WTC11 (cell line): Measurements from ENCODE around the gene SORCS1. TPM values are rescaled to one million over a fixed set of nuclear protein-coding genes. Genes with fewer than 3 reads are reported as not detected.

Source experiments
- ATAC-seq: fragments of 200-7000 bp; cut with Tn5 transposase; 2 replicates; pipeline ENCODE4 v1.10.0; 2021; ENCODE audit warnings: mild to moderate bottlenecking, moderate library complexity
- CTCF ChIA-PET: fragments of 300-600 bp; sonication (Branson Sonifier 250); formaldehyde crosslinking; loops from one replicate; lab custom pipeline; 2021; ENCODE audit warnings: antibody characterized with exemption; lab: Charles Lee
- POLR2A ChIA-PET: fragments of 350-600 bp; sonication (Branson Sonifier 250); formaldehyde crosslinking; loops from one replicate; lab custom pipeline; 2021; ENCODE audit warnings: antibody characterized with exemption; lab: Charles Lee
- DNase-seq: peaks from one replicate; pipeline ENCODE4 v3.0.0; 2021; ENCODE audit warnings: low spot score
- H3K27ac Mint-ChIP-seq: 2 replicates; pipeline ENCODE4 v1.8.0; 2021; ENCODE audit warnings: mixed read lengths
- H3K27me3 Mint-ChIP-seq: 2 replicates; pipeline ENCODE4 v1.8.0; 2021; ENCODE audit warnings: low read depth, mild to moderate bottlenecking, moderate library complexity, mixed read lengths
- H3K36me3 Mint-ChIP-seq: 2 replicates; pipeline ENCODE4 v1.8.0; 2021; ENCODE audit warnings: mixed read lengths
- H3K4me1 Mint-ChIP-seq: 2 replicates; pipeline ENCODE4 v1.8.0; 2022; ENCODE audit warnings: mixed read lengths
- H3K4me3 Mint-ChIP-seq: 2 replicates; pipeline ENCODE4 v1.8.0; 2021; ENCODE audit warnings: mild to moderate bottlenecking, moderate library complexity, mixed read lengths
- H3K9me3 Mint-ChIP-seq: 2 replicates; pipeline ENCODE4 v1.8.0; 2021; ENCODE audit warnings: mixed read lengths
- ATF6 ChIP-seq: sonication (generic); formaldehyde crosslinking; IDR thresholded peaks from 2 replicates; pipeline ENCODE4 v1.8.1; 2023; ENCODE audit warnings: mild to moderate bottlenecking, missing genetic modification reagents
- CREB1 ChIP-seq: sonication (generic); formaldehyde crosslinking; IDR thresholded peaks from 2 replicates; pipeline ENCODE4 v1.8.0; 2023; ENCODE audit warnings: mild to moderate bottlenecking, missing genetic modification reagents
- CREM ChIP-seq: sonication (generic); formaldehyde crosslinking; IDR thresholded peaks from 2 replicates; pipeline ENCODE4 v1.8.1; 2022; ENCODE audit warnings: mild to moderate bottlenecking, missing genetic modification reagents, moderate library complexity
- E2F4 ChIP-seq: sonication (generic); formaldehyde crosslinking; IDR thresholded peaks from 2 replicates; pipeline ENCODE4 v1.8.1; 2022; ENCODE audit warnings: low read depth, mild to moderate bottlenecking, moderate library complexity, missing genetic modification reagents, borderline replicate concordance
- E2F5 ChIP-seq: sonication (generic); formaldehyde crosslinking; IDR thresholded peaks from 2 replicates; pipeline ENCODE4 v1.8.1; 2022; ENCODE audit warnings: mild to moderate bottlenecking, moderate library complexity, missing genetic modification reagents
- FOXK1 ChIP-seq: sonication (generic); formaldehyde crosslinking; IDR thresholded peaks from 2 replicates; pipeline ENCODE4 v1.8.0; 2022; ENCODE audit warnings: mild to moderate bottlenecking, moderate library complexity, missing genetic modification reagents
- GABPB1 ChIP-seq: sonication (generic); formaldehyde crosslinking; IDR thresholded peaks from 2 replicates; pipeline ENCODE4 v1.8.1; 2023; ENCODE audit warnings: mild to moderate bottlenecking, missing genetic modification reagents
- GRHL2 ChIP-seq: fragments of 250-450 bp; sonication (Bioruptor Pico); IDR thresholded peaks from 2 replicates; pipeline ENCODE4 v1.8.0; 2022; ENCODE audit warnings: mild to moderate bottlenecking, moderate library complexity; ENCODE audit not compliant: insufficient replicate concordance, severe bottlenecking
- GTF2I ChIP-seq: fragments of 250-450 bp; sonication (Bioruptor Pico); conservative IDR thresholded peaks from 2 replicates; pipeline ENCODE4 v1.4.0; 2021; ENCODE audit warnings: mild to moderate bottlenecking
- HMGA2 ChIP-seq: fragments of 250-450 bp; sonication (Bioruptor Pico); IDR thresholded peaks from 2 replicates; pipeline ENCODE4 v1.4.0; 2021; ENCODE audit warnings: mild to moderate bottlenecking, moderate library complexity
- IRF2 ChIP-seq: sonication (generic); formaldehyde crosslinking; IDR thresholded peaks from 2 replicates; pipeline ENCODE4 v1.8.0; 2022; ENCODE audit warnings: low read depth, missing genetic modification reagents, borderline replicate concordance
- JUN ChIP-seq: sonication (generic); formaldehyde crosslinking; IDR thresholded peaks from 2 replicates; pipeline ENCODE4 v1.8.0; 2023; ENCODE audit warnings: mild to moderate bottlenecking, missing genetic modification reagents
- MXD4 ChIP-seq: fragments of 250-450 bp; sonication (Bioruptor Pico); IDR thresholded peaks from 2 replicates; pipeline ENCODE4 v1.8.0; 2021; ENCODE audit warnings: mild to moderate bottlenecking, moderate library complexity, borderline replicate concordance
- NFE2L1 ChIP-seq: sonication (generic); formaldehyde crosslinking; IDR thresholded peaks from 2 replicates; pipeline ENCODE4 v1.8.1; 2023; ENCODE audit warnings: missing genetic modification reagents
- NR3C1 ChIP-seq: sonication (generic); formaldehyde crosslinking; conservative IDR thresholded peaks from 2 replicates; pipeline ENCODE4 v1.8.1; 2023; ENCODE audit warnings: low read depth, mild to moderate bottlenecking, missing genetic modification reagents
- PRDM15 ChIP-seq: sonication (generic); formaldehyde crosslinking; IDR thresholded peaks from 2 replicates; pipeline ENCODE4 v1.8.0; 2022; ENCODE audit warnings: missing genetic modification reagents
- PRRX2 ChIP-seq: fragments of 250-450 bp; sonication (Bioruptor Pico); IDR thresholded peaks from 2 replicates; pipeline ENCODE4 v1.8.0; 2021; ENCODE audit warnings: mild to moderate bottlenecking
- RELA ChIP-seq: sonication (generic); formaldehyde crosslinking; IDR thresholded peaks from 2 replicates; pipeline ENCODE4 v1.8.1; 2022; ENCODE audit warnings: missing genetic modification reagents, mild to moderate bottlenecking, borderline replicate concordance
- TEAD1 ChIP-seq: sonication (generic); formaldehyde crosslinking; IDR thresholded peaks from 2 replicates; pipeline ENCODE4 v1.8.0; 2022; ENCODE audit warnings: mild to moderate bottlenecking, missing genetic modification reagents
- ZBTB43 ChIP-seq: sonication (generic); formaldehyde crosslinking; IDR thresholded peaks from 2 replicates; pipeline ENCODE4 v1.8.1; 2023; ENCODE audit warnings: mild to moderate bottlenecking, missing genetic modification reagents
- ZNF121 ChIP-seq: sonication (generic); formaldehyde crosslinking; IDR thresholded peaks from 2 replicates; pipeline ENCODE4 v1.8.0; 2023; ENCODE audit warnings: missing genetic modification reagents
- ZNF423 ChIP-seq: fragments of 250-450 bp; sonication (Bioruptor Pico); IDR thresholded peaks from 2 replicates; pipeline ENCODE4 v2.1.2; 2022; ENCODE audit warnings: mild to moderate bottlenecking, moderate library complexity
- ZNF532 ChIP-seq: fragments of 250-450 bp; sonication (Bioruptor Pico); IDR thresholded peaks from 2 replicates; pipeline ENCODE4 v1.9.0; 2021; ENCODE audit warnings: mild to moderate bottlenecking, borderline replicate concordance
- total RNA-seq: library from RNA; stranded (reverse); gene quantifications from 3 replicates; pipeline ENCODE4 v1.2.3, GENCODE V29; 2021

Gene SORCS1
- total RNA-seq, 1 experiment from 2014 or later = 3.3 TPM

- TF ChIP-seq ZBTB43 (CRISPR knock-in tag) (no peak), FOXK1 (CRISPR knock-in tag) (no peak), ZNF532 (CRISPR knock-in tag) (no peak), GTF2I (CRISPR knock-in tag) (no peak), TEAD1 (CRISPR knock-in tag) (no peak), IRF2 (no peak), GABPB1 (CRISPR knock-in tag) (no peak)
Observed at GRCh38 chr10:106679314-106679713, 485.2 kb downstream of the SORCS1 start (continued).

- Mint-ChIP-seq H3K4me3 (no peak overlapping the region), H3K9me3 (peaks cover 9% of the 10 kb centered on the region), H3K27ac (no peak overlapping the region), H3K27me3 (no peaks in the 10 kb centered on the region), H3K4me1 (peaks cover 13% of the 10 kb centered on the region), H3K36me3 (peaks cover 8% of the 10 kb centered on the region; the same call in 1 of the 2 replicates)
- ATAC-seq = no peak
- ChIA-PET POLR2A (no interaction called here), CTCF (no interaction called here)
- DNase-seq = no peak
- TF ChIP-seq NFE2L1 (no peak), ZNF121 (CRISPR knock-in tag) (no peak), MXD4 (CRISPR knock-in tag) (no peak), ATF6 (CRISPR knock-in tag) (no peak), ZNF423 (CRISPR knock-in tag) (no peak), PRDM15 (CRISPR knock-in tag) (no peak), CREB1 (CRISPR knock-in tag) (no peak), E2F4 (CRISPR knock-in tag) (no peak), JUN (CRISPR knock-in tag) (no peak), CREM (CRISPR knock-in tag) (no peak), ZBTB43 (CRISPR knock-in tag) (no peak), RELA (CRISPR knock-in tag) (no peak), GRHL2 (CRISPR knock-in tag) (no peak), E2F5 (no peak), HMGA2 (CRISPR knock-in tag) (no peak), NR3C1 (CRISPR knock-in tag) (no peak), PRRX2 (CRISPR knock-in tag) (no peak)
Observed at GRCh38 chr10:106672517-106673175, 491.9 kb downstream of the SORCS1 start.
